Kidney (tissue), 14 donors: ENCODE measurements around the gene ERI2. TPM values are rescaled to one million over a fixed set of nuclear protein-coding genes. Genes with fewer than 3 reads are reported as not detected.

Source experiments
- DNase-seq, 5 donors: peaks; one replicate each; pipeline ENCODE4 v3.0.0-alpha.2; 2013 to 2020
- FAIRE-seq: peaks from 2 replicates; lab custom pipeline; 2012; peaks lifted over from hg19 to GRCh38; lab: Jason Lieb, UNC
- H3K27ac ChIP-seq, 2 donors: one replicate each; pipeline ENCODE4 v1.7.0; 2013; ENCODE audit warnings: low read depth in 2 of 2, low read length in 2 of 2, inconsistent platforms in 1 of 2
- H3K27me3 ChIP-seq: one replicate; pipeline ENCODE4 v1.7.1; 2013; ENCODE audit warnings: low read length, inconsistent platforms; ENCODE audit not compliant: control insufficient read depth, insufficient read depth
- H3K36me3 ChIP-seq, 3 donors: one replicate each; pipeline versions ENCODE4 v1.7.0 to v1.7.1; 2013; ENCODE audit warnings: low read length in 3 of 3, control low read depth in 1 of 3, inconsistent platforms in 1 of 3; ENCODE audit not compliant: insufficient read depth in 3 of 3, control insufficient read depth in 2 of 3
- H3K4me1 ChIP-seq, 3 donors: one replicate each; pipeline versions ENCODE4 v1.7.0 to v1.7.1; 2013; ENCODE audit warnings: low read length in 3 of 3, inconsistent platforms in 1 of 3, low read depth in 1 of 3; ENCODE audit not compliant: control insufficient read depth in 2 of 3, insufficient read depth in 2 of 3
- H3K4me3 ChIP-seq, 3 donors: one replicate each; pipeline versions ENCODE4 v1.7.0 to v1.8.1; 2013; ENCODE audit warnings: low read length in 3 of 3, control low read depth in 1 of 3, inconsistent platforms in 1 of 3
- H3K9ac ChIP-seq, 3 donors: one replicate each; pipeline versions ENCODE4 v1.7.0 to v1.7.1; 2013; ENCODE audit warnings: low read length in 3 of 3, control low read depth in 1 of 3, inconsistent platforms in 1 of 3
- H3K9me3 ChIP-seq, 3 donors: one replicate each; pipeline versions ENCODE4 v1.7.0 to v1.7.1; 2013; ENCODE audit warnings: low read length in 3 of 3, control low read depth in 1 of 3, inconsistent platforms in 1 of 3; ENCODE audit not compliant: control insufficient read depth in 2 of 3, insufficient read depth in 1 of 3
- intact Hi-C: fragments of 100-400 bp; cut with DNase I; formaldehyde crosslinking; loops from one replicate; pipeline ENCODE4 v1.11.1; 2022
- polyA plus RNA-seq: library from polyadenylated mRNA; stranded (reverse); fragments of 350-450 nt; fragmentation: Illumina TruSeq; extraction: RNeasy Lipid Tissue Mini Kit (QIAGEN cat#74804); gene quantifications from one replicate; pipeline ENCODE4 v1.2.3, GENCODE V29; 2014; ENCODE audit warnings: low read depth, low replicate concordance; ENCODE audit not compliant: insufficient read depth
- total RNA-seq: library from RNA; stranded (reverse); fragmentation: NEBNext Ultra II Directional; extraction: Animal tissue kit (Norgen Biotek cat#: 25700); gene quantifications from one replicate; pipeline ENCODE4 v1.2.1, GENCODE V29; 2021
- TF ChIP-seq, protein P1 (sequence below): IDR thresholded peaks from 3 replicates; pipeline ENCODE4 v1.5.1; 2012; ENCODE audit warnings: mild to moderate bottlenecking, moderate library complexity, borderline replicate concordance; ENCODE audit not compliant: insufficient read depth; ENCODE audit errors: extremely low read depth
- donor health status: control.
- donor health status: control.
- donor health status: control.
- donor health status: control.
- donor health status: control.
- donor health status: DM: yes; HTN: yes; CAD: no.
- donor health status: Normal renal cell carcinoma (clear cell type).

Gene ERI2
- total and polyA plus RNA-seq, 2 donors from 2014 or later = 7.1 to 14.3 TPM

DNA sequence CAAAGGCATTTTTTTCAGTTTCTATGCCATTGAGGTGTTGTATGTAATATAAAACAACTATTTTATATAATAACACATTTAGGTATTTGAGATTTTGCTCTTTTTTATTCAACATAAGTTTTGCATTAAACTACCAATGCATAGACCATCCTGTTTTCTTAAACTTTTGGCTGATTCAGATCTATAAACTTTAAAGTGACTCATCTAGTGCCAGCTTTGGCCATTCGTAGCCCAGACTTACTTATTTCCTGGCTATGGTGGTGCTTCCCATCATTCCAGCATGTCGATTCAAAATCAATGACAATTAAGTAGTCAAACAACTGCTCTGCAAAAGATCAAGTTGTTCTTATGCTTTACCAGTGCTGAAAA lies 3.1 kb downstream of the ERI2 start:
- H3K4me3 ChIP-seq = no peak overlapping the region
- DNase-seq (no peak), FAIRE-seq (no peak)
- intact Hi-C loops = no loop called here
- TF ChIP-seq, protein P1, sequence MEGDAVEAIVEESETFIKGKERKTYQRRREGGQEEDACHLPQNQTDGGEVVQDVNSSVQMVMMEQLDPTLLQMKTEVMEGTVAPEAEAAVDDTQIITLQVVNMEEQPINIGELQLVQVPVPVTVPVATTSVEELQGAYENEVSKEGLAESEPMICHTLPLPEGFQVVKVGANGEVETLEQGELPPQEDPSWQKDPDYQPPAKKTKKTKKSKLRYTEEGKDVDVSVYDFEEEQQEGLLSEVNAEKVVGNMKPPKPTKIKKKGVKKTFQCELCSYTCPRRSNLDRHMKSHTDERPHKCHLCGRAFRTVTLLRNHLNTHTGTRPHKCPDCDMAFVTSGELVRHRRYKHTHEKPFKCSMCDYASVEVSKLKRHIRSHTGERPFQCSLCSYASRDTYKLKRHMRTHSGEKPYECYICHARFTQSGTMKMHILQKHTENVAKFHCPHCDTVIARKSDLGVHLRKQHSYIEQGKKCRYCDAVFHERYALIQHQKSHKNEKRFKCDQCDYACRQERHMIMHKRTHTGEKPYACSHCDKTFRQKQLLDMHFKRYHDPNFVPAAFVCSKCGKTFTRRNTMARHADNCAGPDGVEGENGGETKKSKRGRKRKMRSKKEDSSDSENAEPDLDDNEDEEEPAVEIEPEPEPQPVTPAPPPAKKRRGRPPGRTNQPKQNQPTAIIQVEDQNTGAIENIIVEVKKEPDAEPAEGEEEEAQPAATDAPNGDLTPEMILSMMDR = no peak
- no peaks in the 10 kb centered on the region for H3K27me3 ChIP-seq
- H3K36me3 ChIP-seq = peaks cover 0 to 8% (median 5%) of the 10 kb centered on the region in 3 donors
- no peaks in the 10 kb centered on the region for H3K9me3 ChIP-seq
- no peak overlapping the region for H3K9ac ChIP-seq
- H3K27ac ChIP-seq = no peak overlapping the region
- H3K4me1 ChIP-seq = no peaks in the 10 kb centered on the region

DNA sequence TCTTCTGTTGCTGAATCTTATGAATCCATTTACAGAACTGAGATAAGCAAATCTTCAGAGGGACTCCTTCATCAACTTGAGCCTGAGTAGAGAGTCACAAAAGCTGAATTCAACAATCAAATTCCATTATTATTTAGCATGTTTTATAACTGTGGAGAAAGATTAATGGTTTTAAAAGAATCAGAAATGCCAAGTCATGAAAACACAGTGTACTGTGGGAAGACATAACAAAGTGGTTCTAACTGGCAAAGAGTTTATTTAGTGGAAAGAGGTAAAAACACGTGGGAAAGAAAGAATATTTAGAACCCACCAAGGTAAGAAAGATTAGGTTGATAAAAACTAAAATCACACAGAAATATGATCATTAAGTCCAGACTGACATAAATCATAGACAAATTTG lies 5.0 kb downstream of the ERI2 start:
- TF ChIP-seq, protein P1 = no peak
- Histone ChIP-seq H3K9ac (no peak overlapping the region), H3K27me3 (no peaks in the 10 kb centered on the region), H3K4me1 (no peaks in the 10 kb centered on the region), H3K27ac (no peak overlapping the region), H3K36me3 (peaks cover 0 to 16% (median 13%) of the 10 kb centered on the region in 3 donors), H3K9me3 (no peaks in the 10 kb centered on the region), H3K4me3 (no peak overlapping the region)
- FAIRE-seq = no peak
- DNase-seq = no peak
- intact Hi-C loops = no loop called here

DNA sequence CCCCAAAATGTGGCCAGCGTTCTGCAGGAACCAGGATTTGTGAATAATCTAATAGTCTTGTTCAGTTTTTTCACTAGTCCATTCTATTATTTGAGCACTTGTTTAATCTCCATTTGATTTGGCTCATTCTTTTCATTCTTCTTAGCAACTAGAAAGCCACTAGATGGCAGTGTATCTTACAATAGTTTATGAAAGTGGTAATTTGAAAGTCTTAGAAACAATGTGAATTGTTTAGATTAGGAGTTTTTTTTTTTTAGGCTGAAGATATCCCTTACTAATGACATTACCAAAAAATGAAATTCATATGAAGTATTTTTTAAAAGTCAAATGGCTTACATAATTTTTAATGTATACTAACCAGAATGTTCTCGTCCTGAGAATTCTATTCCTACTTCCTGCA lies 6.7 kb downstream of the ERI2 start:
- intact Hi-C loops = no loop called here
- Histone ChIP-seq H3K27me3 (no peaks in the 10 kb centered on the region), H3K36me3 (peaks cover 0 to 17% (median 13%) of the 10 kb centered on the region in 3 donors), H3K27ac (no peak overlapping the region), H3K9me3 (no peaks in the 10 kb centered on the region), H3K4me3 (no peak overlapping the region), H3K4me1 (no peaks in the 10 kb centered on the region), H3K9ac (no peak overlapping the region)
- TF ChIP-seq, protein P1 = peak; percentile 33
- DNase-seq (peak in 2 of 5 donors; percentile 4 to 41), FAIRE-seq (peak; percentile 97)

DNA sequence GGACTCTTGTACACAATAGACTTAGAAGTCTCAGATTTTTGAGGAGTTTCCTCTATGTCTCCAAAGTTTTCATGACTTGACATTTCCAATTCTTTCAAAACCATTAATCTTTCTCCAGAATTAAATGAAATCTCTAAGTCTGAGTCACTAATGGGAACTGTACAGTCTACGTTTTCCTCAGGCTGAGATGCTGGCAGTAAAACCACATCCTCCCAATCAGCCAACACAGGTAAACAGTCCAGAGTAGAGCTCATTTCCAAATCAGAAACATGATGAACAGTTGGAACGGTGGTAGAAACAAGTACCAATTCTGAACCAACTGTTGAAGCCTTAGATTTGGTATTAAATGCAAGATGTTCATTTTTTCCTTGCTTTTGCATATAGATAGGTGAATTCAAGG lies 7.9 kb downstream of the ERI2 start:
- no peak overlapping the region for H3K9ac ChIP-seq
- H3K9me3 ChIP-seq = no peaks in the 10 kb centered on the region
- H3K4me3 ChIP-seq = no peak overlapping the region
- H3K4me1 ChIP-seq = no peaks in the 10 kb centered on the region
- H3K27ac ChIP-seq = no peak overlapping the region
- no peak for FAIRE-seq
- DNase-seq = no peak
- intact Hi-C loops = no loop called here
- H3K36me3 ChIP-seq = peaks cover 0 to 17% (median 13%) of the 10 kb centered on the region in 3 donors
- H3K27me3 ChIP-seq = no peaks in the 10 kb centered on the region
- TF ChIP-seq, protein P1 = no peak
